HG02885 (cell line): ENCODE data around the gene ERCC5.
A peak's percentile ranks its signal among the peaks of the same experiment; 100 is the strongest.

Source experiments
- ATAC-seq: cut with Tn5 transposase; IDR thresholded peaks from one replicate; pipeline ENCODE4 v1.9.1; 2021; ENCODE audit warnings: mild to moderate bottlenecking; ENCODE audit not compliant: unreplicated experiment, poor library complexity

ERCC5 gene

DNA sequence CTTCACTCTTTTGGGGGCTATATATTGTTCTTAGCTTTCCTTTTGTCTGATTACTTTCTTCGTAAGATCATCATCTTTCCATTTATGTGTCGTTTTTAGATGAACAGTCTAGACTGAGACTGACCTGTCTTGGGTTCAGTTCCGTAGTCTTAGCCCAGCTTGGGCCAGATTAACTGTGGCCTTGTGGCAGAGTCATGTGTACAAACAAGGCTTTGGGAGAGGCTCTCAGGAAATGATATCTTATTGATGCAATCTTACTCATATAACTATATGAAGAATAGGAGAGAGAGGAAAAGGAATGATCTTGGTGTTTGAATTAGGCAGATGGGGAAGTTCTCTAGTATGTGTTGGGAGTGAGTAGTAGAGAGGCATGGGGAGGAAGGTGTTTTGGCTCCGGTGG lies 6.8 kb upstream of the ERCC5 start:
- no peak for ATAC-seq

GRCh38 chr13:102839462-102839861 lies 6.4 kb upstream of the ERCC5 start:
- ATAC-seq: no peak

GRCh38 chr13:102845289-102845629 lies 573 bp upstream of the ERCC5 start:
- ATAC-seq: peak; percentile 20

- peak; percentile 34 for ATAC-seq
These were observed 606 bp downstream of the ERCC5 start for GRCh38 chr13:102846261-102847015.

DNA sequence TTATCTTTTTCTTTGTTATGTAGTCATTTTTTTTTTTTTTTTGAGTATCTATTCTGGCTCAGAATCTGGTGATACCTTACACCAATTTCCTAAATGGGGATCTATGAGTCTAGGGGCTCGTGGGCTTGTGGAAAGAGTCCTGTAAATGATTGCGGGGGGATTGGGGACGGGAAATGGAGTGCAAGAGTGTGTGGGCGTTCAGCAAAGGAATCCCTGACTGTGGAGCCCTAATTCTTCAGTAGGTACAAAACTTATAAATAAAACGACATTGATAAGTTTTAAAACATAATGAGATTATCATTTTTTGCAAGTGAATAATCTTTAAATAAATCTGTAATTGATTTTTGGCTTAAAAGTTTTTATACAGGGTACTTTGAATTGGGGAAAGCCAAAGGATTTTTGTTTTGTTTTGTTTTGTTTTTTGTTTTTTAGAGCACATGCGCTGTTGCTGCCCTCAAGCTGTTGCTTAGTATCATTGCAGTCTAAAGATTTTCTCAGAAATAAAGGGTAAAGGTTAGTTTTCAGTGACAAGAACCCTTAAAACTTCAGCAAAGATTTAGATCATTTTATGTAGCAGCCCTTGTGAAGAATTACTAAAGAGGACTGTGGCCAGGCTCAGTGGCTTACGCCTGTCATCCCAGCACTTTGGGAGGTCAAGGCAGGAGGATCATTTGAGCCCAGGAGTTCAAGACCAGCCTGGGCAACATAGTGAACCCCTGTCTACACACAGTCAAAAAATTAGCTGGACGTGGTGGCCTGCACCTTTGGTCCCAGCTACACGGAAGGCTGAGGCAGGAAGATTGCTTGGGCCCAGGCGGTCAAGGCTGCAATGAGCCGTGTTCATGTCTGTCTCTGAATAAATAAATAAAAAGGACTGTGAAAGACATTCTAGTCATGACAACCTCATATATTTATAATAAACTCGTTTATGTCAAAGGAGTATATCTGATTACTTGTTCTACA lies 1.7 kb downstream of the ERCC5 start:
- ATAC-seq: no peak

GRCh38 chr13:102848956-102849355 lies 3.1 kb downstream of the ERCC5 start:
- ATAC-seq: no peak

DNA sequence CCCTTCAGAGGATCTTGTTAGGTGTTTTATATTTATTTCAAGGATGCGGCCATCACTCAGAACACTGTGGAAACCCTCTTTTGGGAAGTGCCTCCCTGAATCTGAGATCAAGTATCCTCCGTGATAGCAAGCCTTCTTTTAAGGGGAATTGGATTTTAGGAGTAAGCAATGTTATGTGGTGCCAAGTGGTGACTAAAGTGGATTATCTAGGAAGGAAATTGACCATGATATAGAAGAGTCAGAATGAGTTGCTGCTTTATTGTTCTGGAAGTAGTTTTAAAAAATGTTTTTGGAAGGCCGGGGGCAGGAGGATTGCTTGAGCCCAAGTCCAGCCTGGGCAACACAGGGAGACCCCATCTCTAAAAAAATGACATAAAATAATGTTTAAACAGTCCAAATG lies 6.7 kb downstream of the ERCC5 start:
- no peak for ATAC-seq

GRCh38 chr13:102854675-102855074 lies 8.8 kb downstream of the ERCC5 start:
- ATAC-seq: peak; percentile 84

- no peak for ATAC-seq
These were observed 10.7 kb downstream of the ERCC5 start for GRCh38 chr13:102856557-102856956.

DNA sequence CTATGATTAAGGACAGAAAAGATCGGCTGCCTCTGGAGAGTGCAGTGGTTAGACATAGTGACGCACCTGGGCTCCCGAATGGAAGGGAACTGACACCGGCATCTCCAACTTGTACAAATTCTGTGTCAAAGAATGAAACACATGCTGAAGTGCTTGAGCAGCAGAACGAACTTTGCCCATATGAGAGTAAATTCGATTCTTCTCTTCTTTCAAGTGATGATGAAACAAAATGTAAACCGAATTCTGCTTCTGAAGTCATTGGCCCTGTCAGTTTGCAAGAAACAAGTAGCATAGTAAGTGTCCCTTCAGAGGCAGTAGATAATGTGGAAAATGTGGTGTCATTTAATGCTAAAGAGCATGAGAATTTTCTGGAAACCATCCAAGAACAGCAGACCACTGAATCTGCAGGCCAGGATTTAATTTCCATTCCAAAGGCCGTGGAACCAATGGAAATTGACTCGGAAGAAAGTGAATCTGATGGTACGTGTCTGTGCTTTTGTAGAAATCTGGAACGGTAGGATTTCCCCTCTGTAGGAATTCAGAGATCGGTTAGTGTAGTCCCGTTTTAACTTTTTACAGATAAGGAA lies 16.9 kb downstream of the ERCC5 start:
- no peak for ATAC-seq

GRCh38 chr13:102863590-102863989 lies 17.8 kb downstream of the ERCC5 start:
- ATAC-seq: no peak

DNA sequence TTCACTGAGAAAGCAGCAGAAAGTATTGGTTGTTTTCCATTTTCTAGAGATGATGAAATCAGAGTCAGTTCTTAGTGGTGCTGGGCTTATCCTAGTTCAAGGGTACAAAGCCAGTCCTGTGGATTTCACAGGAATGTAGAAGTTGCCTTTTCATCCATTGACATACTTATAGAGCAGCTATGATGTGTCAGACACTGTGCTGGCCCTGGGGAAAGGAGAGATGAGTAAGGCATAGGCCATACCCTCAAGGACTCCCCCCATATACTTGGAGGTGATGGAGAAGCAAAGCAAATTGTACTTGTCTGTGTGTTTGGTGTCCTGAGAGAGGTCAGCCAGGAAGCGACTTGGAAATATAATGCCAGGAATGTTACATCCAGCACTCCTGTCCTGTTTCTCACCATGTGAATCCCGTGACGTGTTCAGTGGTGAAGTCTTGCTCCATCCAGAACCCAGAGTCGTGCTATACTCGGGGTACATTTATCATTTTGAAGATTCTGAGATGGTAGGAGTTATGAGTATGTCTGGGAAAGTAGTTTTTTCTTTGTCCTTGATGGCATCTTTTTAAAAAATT lies 22.6 kb downstream of the ERCC5 start:
- no peak for ATAC-seq

DNA sequence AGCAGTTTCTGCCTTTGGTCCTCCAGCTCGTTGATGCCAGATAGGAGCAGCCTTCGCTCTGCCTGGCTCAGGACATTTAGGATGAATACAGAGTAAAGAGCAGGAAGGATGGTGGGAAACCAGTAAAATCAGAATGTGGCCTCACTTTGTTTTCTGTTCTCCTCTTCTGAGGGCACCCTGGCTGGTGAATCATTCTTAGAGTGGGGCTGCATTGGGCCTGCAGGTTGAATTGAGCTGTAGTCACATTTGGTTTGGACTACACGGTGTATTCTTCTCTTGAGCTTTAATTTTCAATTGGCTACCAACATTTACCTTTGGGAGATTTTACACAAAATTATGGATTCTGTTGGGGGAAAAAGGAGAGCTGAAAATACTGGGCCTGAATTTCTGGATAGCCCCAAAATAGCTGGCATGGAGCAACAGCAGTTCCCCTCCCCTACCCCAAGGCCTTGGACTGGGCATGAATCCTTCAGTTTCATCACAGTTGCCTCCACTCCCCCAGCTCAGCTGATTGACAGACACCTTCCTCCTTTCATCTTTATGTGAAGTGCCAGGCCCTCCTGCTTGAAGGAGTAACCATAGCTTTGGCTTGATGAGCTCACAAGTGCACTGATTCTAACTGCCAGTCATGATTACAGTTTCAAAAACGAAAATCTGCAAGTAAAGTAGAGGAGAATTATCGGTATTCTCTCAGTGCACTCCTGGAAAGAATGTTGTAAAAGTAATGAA lies 24.3 kb downstream of the ERCC5 start:
- peak; percentile 8 for ATAC-seq

- ATAC-seq: peak; percentile 77
These were observed 25.0 kb downstream of the ERCC5 start for GRCh38 chr13:102870677-102871415.

DNA sequence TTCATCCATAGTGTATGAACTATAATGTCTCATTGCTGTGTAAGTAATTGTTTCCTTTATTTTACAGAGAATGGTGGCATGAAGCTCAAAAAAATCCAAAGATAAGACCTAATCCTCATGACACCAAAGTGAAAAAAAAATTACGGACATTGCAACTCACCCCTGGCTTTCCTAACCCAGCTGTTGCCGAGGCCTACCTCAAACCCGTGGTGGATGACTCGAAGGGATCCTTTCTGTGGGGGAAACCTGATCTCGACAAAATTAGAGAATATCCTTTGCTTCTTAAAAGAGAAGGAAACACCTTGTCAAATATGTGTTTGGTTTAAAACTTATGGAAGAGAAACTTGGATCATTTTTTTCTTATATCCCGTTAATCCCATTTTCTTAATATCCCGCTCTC lies 26.3 kb downstream of the ERCC5 start:
- ATAC-seq: no peak

GRCh38 chr13:102872531-102872930 lies 26.7 kb downstream of the ERCC5 start:
- ATAC-seq: no peak

GRCh38 chr13:102873653-102874052 lies 27.8 kb downstream of the ERCC5 start:
- ATAC-seq: peak; percentile 79

DNA sequence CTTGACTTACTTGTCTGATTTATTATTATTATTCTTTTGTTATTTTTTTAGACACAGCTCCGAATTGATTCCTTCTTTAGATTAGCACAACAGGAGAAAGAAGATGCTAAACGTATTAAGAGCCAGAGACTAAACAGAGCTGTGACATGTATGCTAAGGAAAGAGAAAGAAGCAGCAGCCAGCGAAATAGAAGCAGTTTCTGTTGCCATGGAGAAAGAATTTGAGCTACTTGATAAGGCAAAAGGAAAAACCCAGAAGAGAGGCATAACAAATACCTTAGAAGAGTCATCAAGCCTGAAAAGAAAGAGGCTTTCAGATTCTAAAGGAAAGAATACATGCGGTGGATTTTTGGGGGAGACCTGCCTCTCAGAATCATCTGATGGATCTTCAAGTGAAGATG lies 29.4 kb downstream of the ERCC5 start:
- no peak for ATAC-seq

- ATAC-seq: no peak
These were observed 31.5 kb downstream of the ERCC5 start for GRCh38 chr13:102877303-102877702.
